Heart right ventricle (tissue), 16 donors: Measurements from ENCODE around the gene DMRT3. TPM values are rescaled to one million over a fixed set of nuclear protein-coding genes. Genes with fewer than 3 reads are reported as not detected.
A peak's percentile ranks its signal among the peaks of the same experiment; 100 is the strongest.

Experiments
- ATAC-seq, 8 donors: fragments of 200-7000 bp; cut with Tn5 transposase; one replicate each; pipeline ENCODE4 v1.9.1; 2020; ENCODE audit warnings: mild to moderate bottlenecking in 8 of 8, moderate library complexity in 8 of 8, moderate number of reproducible peaks in 1 of 8
- DNase-seq, 2 donors: peaks; one replicate each; pipeline ENCODE4 v3.0.0-alpha.2; 2020
- H3K27ac ChIP-seq, 10 donors: fragments of 200-600 bp; sonication (generic) in 2 of 10; one replicate each; pipeline versions ENCODE4 v1.5.0 to v1.8.0; 2020 to 2022; ENCODE audit warnings: mild to moderate bottlenecking in 3 of 10
- H3K27me3 ChIP-seq, 7 donors: fragments of 200-600 bp; one replicate each; pipeline ENCODE4 v1.8.0; 2021 to 2022; ENCODE audit warnings: mild to moderate bottlenecking in 2 of 7
- H3K36me3 ChIP-seq, 9 donors: fragments of 200-600 bp; sonication (generic) in 1 of 9; one replicate each; pipeline versions ENCODE4 v1.5.0 to v1.8.0; 2020 to 2022; ENCODE audit warnings: mild to moderate bottlenecking in 2 of 9
- H3K4me1 ChIP-seq, 9 donors: fragments of 200-600 bp; sonication (generic) in 1 of 9; one replicate each; pipeline versions ENCODE4 v1.5.0 to v1.8.0; 2020 to 2022; ENCODE audit warnings: mild to moderate bottlenecking in 4 of 9
- H3K4me3 ChIP-seq, 10 donors: fragments of 200-600 bp; sonication (generic) in 2 of 10; one replicate each; pipeline versions ENCODE4 v1.5.0 to v1.8.0; 2020 to 2022; ENCODE audit warnings: mild to moderate bottlenecking in 7 of 10, moderate library complexity in 2 of 10
- H3K9me3 ChIP-seq, 11 donors: fragments of 200-600 bp in 10 of 11; sonication (generic) in 2 of 11; one replicate each; pipeline versions ENCODE4 v1.5.0 to v1.8.0; 2013 to 2022; ENCODE audit warnings: mild to moderate bottlenecking in 2 of 11, control low read depth in 1 of 11, moderate library complexity in 1 of 11
- CTCF ChIP-seq, 9 donors: fragments of 200-600 bp; sonication (generic) in 2 of 9; IDR thresholded peaks; one replicate each; pipeline versions ENCODE4 v1.5.0 to v1.8.0; 2021 to 2022; ENCODE audit warnings: antibody characterized with exemption in 9 of 9, mild to moderate bottlenecking in 5 of 9, moderate library complexity in 1 of 9
- WGBS, 2 donors: extraction: QIAGEN DNeasy Blood & Tissue Kit; methylation state at CpG; one replicate each; pipeline ENCODE4 v1.1.7; 2013; ENCODE audit warnings: inconsistent platforms in 1 of 2; 5-methylcytosine and 5-hydroxymethylcytosine counted together
- intact Hi-C, 10 donors: fragments of 100-400 bp; cut with DNase I; formaldehyde crosslinking; loops; one replicate each; pipeline versions ENCODE4 v1.11.1 to v1.14.2; 2022
- polyA plus RNA-seq, 2 donors: library from polyadenylated mRNA; stranded (reverse); fragments of 200-250 nt; gene quantifications; one replicate each; pipeline ENCODE4 v1.2.3, GENCODE V29; 2013
- total RNA-seq, 10 donors: library from RNA; stranded (reverse); fragmentation: NEBNext Ultra II Directional in 3 of 10; extraction: Animal tissue kit (Norgen Biotek cat#: 25700) in 3 of 10; gene quantifications; one replicate each; pipeline versions ENCODE4 v1.2.1 to v1.2.4, GENCODE V29; 2021 to 2023
- donor health status: Arrhythmogenic right ventricular cardiomyopathy.
- donor health status: ischemic (EF 13 %, LVEDD 7.1; RV severe dilation, severe dysfunction).
- donor health status: healthy with polysubstance abuse.
- donor health status: DM: no; HTN: yes; CAD: no.
- donor health status: DM: no; HTN: no; CAD: no.
- donor health status: ischemic (EF 25% LVEDD 6.9; RV normal size, moderate dysfunction).
- donor health status: ischemic (EF 25% LVEDD 5.7; RV mildly dilated, moderate dysfunction).
- donor health status: healthy.
- donor health status: DM: yes; HTN: yes; CAD: no.
- donor health status: Ischemic cardiomyopathy.
- donor health status: ischemic (EF 35%, LVEDD 5.7; RV mildly dilated, moderate dysfunction).
- donor health status: nonischemic (EF 11% LVEDD 7.7; RV severe dilation, severe dysfunction).
- donor health status: DM: yes; HTN: yes; CAD: no.
- donor health status: PGD.
- donor health status: ischemic (EF 29% LVEDD 5.4; RV normal size, mild dysfunction).
- donor health status: nonischemic (EF 23%, LVEDD 6.1; RV moderate dilation, normal function).

Gene DMRT3
- total and polyA plus RNA-seq, 12 donors, result not detected

- Histone ChIP-seq H3K4me1 (peaks cover 0 to 22% (median 0%) of the 10 kb centered on the region in 9 donors), H3K36me3 (no peaks in the 10 kb centered on the region), H3K27ac (no peak overlapping the region), H3K27me3 (peaks cover 0 to 68% (median 26%) of the 10 kb centered on the region in 7 donors), H3K9me3 (no peaks in the 10 kb centered on the region), H3K4me3 (no peak overlapping the region)
- ATAC-seq (no peak), DNase-seq (no peak)
- no peak for TF ChIP-seq CTCF (IDR thresholded peaks at IDR 0.05)
- intact Hi-C loops, result loop anchor here in 8 of 10 donors (2.0 to 10.0 kb wide), 9 partner anchors 113 to 663 kb away; no protein-coding TSS in a partner anchor
- 83 to 94% methylated on average over 3 of the region's 3 CpGs for WGBS, 2 donors
These were observed 31.8 kb downstream of the DMRT3 start for GRCh38 chr9:1008216-1008615.

GRCh38 chr9:1009101-1009707 lies 32.7 kb downstream of the DMRT3 start:
- no peak overlapping the region for H3K27ac ChIP-seq
- 7% methylated on average over 14 of the region's 14 CpGs for WGBS, 2 donors
- TF ChIP-seq CTCF (IDR thresholded peaks at IDR 0.05), result peak; percentile 89 to 98 (median 94)
- ATAC-seq (peak; percentile 87 to 95 (median 92)), DNase-seq (peak; percentile 72 to 84)
- peaks cover 0 to 22% (median 0%) of the 10 kb centered on the region in 9 donors for H3K4me1 ChIP-seq
- H3K4me3 ChIP-seq, result no peak overlapping the region
- no peaks in the 10 kb centered on the region for H3K36me3 ChIP-seq
- no peaks in the 10 kb centered on the region for H3K9me3 ChIP-seq
- peaks cover 0 to 58% (median 26%) of the 10 kb centered on the region in 7 donors for H3K27me3 ChIP-seq
- intact Hi-C loops, result loop anchor here in 8 of 10 donors (1.0 to 10.0 kb wide), 10 partner anchors 114 to 664 kb away; no protein-coding TSS in a partner anchor

GRCh38 chr9:1013021-1013420 lies 36.6 kb downstream of the DMRT3 start:
- DNase-seq (no peak), ATAC-seq (no peak)
- peaks cover 0 to 47% (median 19%) of the 10 kb centered on the region in 7 donors for H3K27me3 ChIP-seq
- no peaks in the 10 kb centered on the region for H3K9me3 ChIP-seq
- H3K27ac ChIP-seq, result no peak overlapping the region
- H3K36me3 ChIP-seq, result no peaks in the 10 kb centered on the region
- H3K4me1 ChIP-seq, result peaks cover 0 to 22% (median 0%) of the 10 kb centered on the region in 9 donors
- TF ChIP-seq CTCF (IDR thresholded peaks at IDR 0.05), result no peak
- no peak overlapping the region for H3K4me3 ChIP-seq
- WGBS, 2 donors, result 66 to 71% methylated on average over 5 of the region's 5 CpGs
- intact Hi-C loops, result loop anchor here in 1 of 10 donors (10.0 kb wide), 1 partner anchor 62 kb away; no protein-coding TSS in a partner anchor

- TF ChIP-seq CTCF (IDR thresholded peaks at IDR 0.05), result no peak
- peaks cover 0 to 11% (median 0%) of the 10 kb centered on the region in 9 donors for H3K4me1 ChIP-seq
- 76 to 79% methylated on average over 4 of the region's 4 CpGs for WGBS, 2 donors
- DNase-seq (no peak), ATAC-seq (no peak)
- intact Hi-C loops, result loop anchor here in 1 of 10 donors (10.0 kb wide), 1 partner anchor 61 kb away; no protein-coding TSS in a partner anchor
- H3K36me3 ChIP-seq, result no peaks in the 10 kb centered on the region
- H3K4me3 ChIP-seq, result no peak overlapping the region
- peaks cover 0 to 46% (median 19%) of the 10 kb centered on the region in 7 donors for H3K27me3 ChIP-seq
- no peak overlapping the region for H3K27ac ChIP-seq
- no peaks in the 10 kb centered on the region for H3K9me3 ChIP-seq
These were observed 37.8 kb downstream of the DMRT3 start for GRCh38 chr9:1014225-1014624.
